Type B pancreatic cell (in vitro differentiated cells): Measurements from ENCODE around the gene SCLT1. TPM values are rescaled to one million over a fixed set of nuclear protein-coding genes. Genes with fewer than 3 reads are reported as not detected.
"Not testable (repeated sequence)": the region's sequence is repeated elsewhere in the genome, so short reads cannot be mapped to it uniquely, and the experiment has no call there.

Experiments
- DNase-seq: peaks from one replicate; pipeline ENCODE4 v3.0.0; 2021; ENCODE audit warnings: mixed read lengths; ENCODE audit not compliant: unreplicated experiment; ENCODE audit errors: extremely low spot score
- H3K27ac Mint-ChIP-seq: 2 replicates; pipeline ENCODE4 v1.8.0; 2021; ENCODE audit warnings: mild to moderate bottlenecking, mixed read lengths
- H3K27me3 Mint-ChIP-seq: 2 replicates; pipeline ENCODE4 v1.8.0; 2021; ENCODE audit warnings: mixed read lengths
- H3K36me3 Mint-ChIP-seq: 2 replicates; pipeline ENCODE4 v1.8.0; 2021; ENCODE audit warnings: mixed read lengths
- H3K4me1 Mint-ChIP-seq: one replicate; pipeline ENCODE4 v1.8.0; 2021; ENCODE audit warnings: mixed read lengths; ENCODE audit not compliant: unreplicated experiment
- H3K4me3 Mint-ChIP-seq: 2 replicates; pipeline ENCODE4 v1.8.0; 2021; ENCODE audit warnings: mild to moderate bottlenecking, mixed read lengths
- H3K9me3 Mint-ChIP-seq: 2 replicates; pipeline ENCODE4 v1.8.0; 2021; ENCODE audit warnings: mixed read lengths
- CTCF ChIP-seq: fragments of 200-600 bp; sonication (generic); conservative IDR thresholded peaks from 2 replicates; pipeline ENCODE4 v1.5.0; 2021; ENCODE audit warnings: antibody characterized with exemption, mild to moderate bottlenecking
- total RNA-seq: library from RNA; stranded (reverse); gene quantifications from 2 replicates; pipeline ENCODE4 v1.2.1, GENCODE V29; 2021; ENCODE audit warnings: low replicate concordance

SCLT1 gene
- total RNA-seq, 1 donor from 2014 or later = 21.2 TPM

DNA sequence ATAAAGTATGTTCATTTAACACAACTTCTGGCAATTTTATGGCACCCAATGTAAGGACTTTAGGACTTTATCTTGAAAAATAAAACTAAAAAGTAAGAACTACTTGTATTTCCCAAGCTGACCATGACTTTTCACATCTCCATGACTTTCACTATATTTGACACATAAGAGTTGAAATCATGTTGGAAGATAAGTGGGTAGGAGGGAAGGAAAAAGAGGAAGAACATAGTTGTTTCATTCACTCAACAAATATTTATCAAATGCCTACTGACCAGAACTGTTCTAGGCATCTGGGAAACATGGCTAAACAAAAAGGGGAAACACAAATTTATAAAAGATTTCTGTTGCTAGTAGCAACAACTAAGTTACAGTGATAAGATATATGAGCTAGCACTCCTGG, 16.0 kb downstream of the SCLT1 start:
- DNase-seq = no peak
- TF ChIP-seq CTCF = no peak
- no peak overlapping the region for H3K4me3 Mint-ChIP-seq
- H3K4me1 Mint-ChIP-seq = no peaks in the 10 kb centered on the region
- H3K9me3 Mint-ChIP-seq = peaks cover 33% of the 10 kb centered on the region
- H3K27me3 Mint-ChIP-seq = no peaks in the 10 kb centered on the region
- no peak overlapping the region for H3K27ac Mint-ChIP-seq
- H3K36me3 Mint-ChIP-seq = peaks cover 70% of the 10 kb centered on the region

GRCh38 chr4:129069537-129069936, 23.8 kb downstream of the SCLT1 start:
- H3K4me1 Mint-ChIP-seq, H3K27me3 Mint-ChIP-seq, DNase-seq, H3K4me3 Mint-ChIP-seq, H3K27ac Mint-ChIP-seq: not testable (repeated sequence)
- H3K9me3 Mint-ChIP-seq = peaks cover 49% of the 10 kb centered on the region
- peaks cover 43% of the 10 kb centered on the region for H3K36me3 Mint-ChIP-seq

DNA sequence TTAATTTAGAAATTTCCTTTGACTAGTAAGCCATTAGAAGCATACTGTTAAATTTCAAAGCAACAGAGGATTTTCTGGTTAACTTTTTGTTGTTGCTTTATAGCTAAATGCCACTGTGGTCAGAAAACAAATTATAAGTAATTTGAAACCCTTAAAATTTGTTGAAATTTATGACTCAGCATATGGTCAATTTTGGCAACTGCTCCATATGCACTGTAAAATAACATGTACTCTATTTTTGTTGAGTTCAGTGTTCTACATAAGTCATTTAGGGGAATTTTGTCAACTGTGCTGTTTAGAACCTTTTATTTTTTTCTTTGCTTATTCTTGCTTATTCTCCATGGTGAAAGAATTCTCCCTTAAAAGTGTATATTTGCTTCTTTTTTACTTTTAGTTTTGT, 28.6 kb downstream of the SCLT1 start:
- DNase-seq = no peak
- Mint-ChIP-seq H3K4me3 (no peak overlapping the region), H3K4me1 (no peaks in the 10 kb centered on the region), H3K36me3 (peaks cover 49% of the 10 kb centered on the region), H3K27me3 (no peaks in the 10 kb centered on the region), H3K9me3 (peaks cover 34% of the 10 kb centered on the region), H3K27ac (no peak overlapping the region)
- no peak for TF ChIP-seq CTCF

- no peak for TF ChIP-seq CTCF
- H3K9me3 Mint-ChIP-seq = peaks cover 26% of the 10 kb centered on the region
- no peak overlapping the region for H3K4me3 Mint-ChIP-seq
- no peak overlapping the region for H3K27ac Mint-ChIP-seq
- DNase-seq = no peak
- H3K36me3 Mint-ChIP-seq = peaks cover 50% of the 10 kb centered on the region
- no peaks in the 10 kb centered on the region for H3K4me1 Mint-ChIP-seq
- H3K27me3 Mint-ChIP-seq = no peaks in the 10 kb centered on the region
Measured at GRCh38 chr4:129063640-129064039, 29.7 kb downstream of the SCLT1 start.

- no peaks in the 10 kb centered on the region for H3K4me1 Mint-ChIP-seq
Measured at GRCh38 chr4:129062580-129062979, 30.8 kb downstream of the SCLT1 start.

DNA sequence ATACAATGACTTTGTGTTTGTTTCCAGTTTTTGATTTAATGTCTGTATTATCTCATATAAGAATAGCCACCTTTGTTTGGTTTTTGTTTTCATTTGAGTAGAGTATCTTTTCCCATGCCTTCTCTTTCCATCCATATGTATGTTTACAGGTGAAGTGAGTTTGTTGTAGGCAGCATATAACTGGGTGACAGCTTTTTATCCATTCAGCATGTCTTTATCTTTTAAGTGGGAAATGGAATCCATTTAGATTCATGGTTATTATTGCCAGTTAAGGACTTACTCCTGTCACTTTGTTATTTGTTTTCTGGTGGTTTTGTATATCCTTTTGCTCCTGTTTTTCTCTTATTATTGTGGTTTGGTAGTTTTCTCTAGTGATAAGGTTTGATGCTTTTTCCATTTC, 34.3 kb downstream of the SCLT1 start:
- Mint-ChIP-seq H3K36me3 (peaks cover 56% of the 10 kb centered on the region), H3K27me3 (no peaks in the 10 kb centered on the region), H3K4me3 (no peak overlapping the region), H3K4me1 (no peaks in the 10 kb centered on the region), H3K9me3 (peaks cover 33% of the 10 kb centered on the region), H3K27ac (no peak overlapping the region)
- no peak for TF ChIP-seq CTCF
- DNase-seq = no peak

More at GRCh38 chr4:129062580-129062979, 30.8 kb downstream of the SCLT1 start:
- no peak for TF ChIP-seq CTCF
- H3K4me3 Mint-ChIP-seq = no peak overlapping the region
- peaks cover 23% of the 10 kb centered on the region for H3K9me3 Mint-ChIP-seq
- no peak overlapping the region for H3K27ac Mint-ChIP-seq
- DNase-seq = no peak
- H3K27me3 Mint-ChIP-seq = no peaks in the 10 kb centered on the region
- peaks cover 43% of the 10 kb centered on the region for H3K36me3 Mint-ChIP-seq
